Liver (tissue), 9 donors: ENCODE results near the gene MFNG. TPM values are rescaled to one million over a fixed set of nuclear protein-coding genes. Genes with fewer than 3 reads are reported as not detected.

Experiments
- DNase-seq: peaks from one replicate; pipeline ENCODE4 v3.0.0-alpha.2; 2017; ENCODE audit warnings: low spot score
- H3K27ac ChIP-seq, 2 donors: one replicate each; pipeline ENCODE4 v1.7.0; 2013; ENCODE audit warnings: inconsistent platforms in 2 of 2, low read length in 2 of 2, control low read depth in 1 of 2, low read depth in 1 of 2, mild to moderate bottlenecking in 1 of 2
- H3K27me3 ChIP-seq, 4 donors: one replicate each; pipeline versions ENCODE4 v1.6.1 to v1.7.0; 2013; ENCODE audit warnings: low read length in 3 of 4, inconsistent platforms in 1 of 4, mild to moderate bottlenecking in 1 of 4, moderate library complexity in 1 of 4; ENCODE audit not compliant: control insufficient read depth in 4 of 4, insufficient read depth in 4 of 4
- H3K36me3 ChIP-seq, 4 donors: one replicate each; pipeline versions ENCODE4 v1.6.1 to v1.7.0; 2013; ENCODE audit warnings: low read length in 3 of 4, mild to moderate bottlenecking in 3 of 4, low read depth in 1 of 4, moderate library complexity in 1 of 4; ENCODE audit not compliant: control insufficient read depth in 4 of 4, insufficient read depth in 3 of 4
- H3K4me1 ChIP-seq, 4 donors: one replicate each; pipeline versions ENCODE4 v1.6.1 to v1.7.0; 2013; ENCODE audit warnings: low read length in 3 of 4, mild to moderate bottlenecking in 3 of 4, moderate library complexity in 1 of 4; ENCODE audit not compliant: control insufficient read depth in 4 of 4, insufficient read depth in 4 of 4
- H3K4me3 ChIP-seq, 3 donors: one replicate each; pipeline versions ENCODE4 v1.6.1 to v1.7.0; 2013; ENCODE audit warnings: low read length in 3 of 3, control low read depth in 1 of 3, low read depth in 1 of 3, mild to moderate bottlenecking in 1 of 3
- H3K9ac ChIP-seq, 2 donors: one replicate each; pipeline ENCODE4 v1.7.0; 2013; ENCODE audit warnings: low read length in 2 of 2, mild to moderate bottlenecking in 2 of 2, moderate library complexity in 2 of 2, control low read depth in 1 of 2, low read depth in 1 of 2
- H3K9me3 ChIP-seq, 4 donors: one replicate each; pipeline versions ENCODE4 v1.6.1 to v1.7.0; 2013; ENCODE audit warnings: low read length in 3 of 4; ENCODE audit not compliant: control insufficient read depth in 4 of 4
- ATF3 ChIP-seq: IDR thresholded peaks from 2 replicates; pipeline ENCODE4 v1.6.1; 2016; ENCODE audit warnings: antibody characterized with exemption
- CTCF ChIP-seq: fragments of 150-350 bp; IDR thresholded peaks from 2 replicates; pipeline ENCODE4 v1.5.1; 2017; ENCODE audit warnings: improper control_type of control experiment, low read depth, low read length; ENCODE audit not compliant: missing input control
- EGR1 ChIP-seq, 2 donors: IDR thresholded peaks; 2 replicates each; pipeline ENCODE4 v1.6.1; 2016 to 2018; ENCODE audit warnings: antibody characterized with exemption in 2 of 2, low read depth in 2 of 2
- FOXA1 ChIP-seq: IDR thresholded peaks from 2 replicates; pipeline ENCODE4 v1.6.1; 2016; ENCODE audit warnings: antibody characterized with exemption
- FOXA2 ChIP-seq: IDR thresholded peaks from 2 replicates; pipeline ENCODE4 v1.6.1; 2016; ENCODE audit warnings: antibody characterized with exemption
- HNF4A ChIP-seq, 2 donors: conservative IDR thresholded peaks; 2 replicates each; pipeline ENCODE4 v1.6.1; 2016; ENCODE audit warnings: antibody characterized with exemption in 2 of 2, mild to moderate bottlenecking in 2 of 2
- HNF4G ChIP-seq: IDR thresholded peaks from 2 replicates; pipeline ENCODE4 v1.6.1; 2016; ENCODE audit warnings: antibody characterized with exemption
- RAD21 ChIP-seq, 2 donors: IDR thresholded peaks; 2 replicates each; pipeline ENCODE4 v1.6.1; 2016; ENCODE audit warnings: antibody characterized with exemption in 2 of 2, mild to moderate bottlenecking in 2 of 2
- REST ChIP-seq: IDR thresholded peaks from 2 replicates; pipeline ENCODE4 v1.6.1; 2016; ENCODE audit warnings: antibody characterized with exemption, mild to moderate bottlenecking
- RXRA ChIP-seq, 2 donors: IDR thresholded peaks; 2 replicates each; pipeline ENCODE4 v1.6.1; 2017 to 2018; ENCODE audit warnings: antibody characterized with exemption in 2 of 2, mild to moderate bottlenecking in 1 of 2
- TAF1 ChIP-seq: conservative IDR thresholded peaks from 2 replicates; pipeline ENCODE4 v1.6.1; 2016; ENCODE audit warnings: antibody characterized with exemption, mild to moderate bottlenecking
- YY1 ChIP-seq: IDR thresholded peaks from 2 replicates; pipeline ENCODE4 v1.6.1; 2016; ENCODE audit warnings: antibody characterized with exemption, mild to moderate bottlenecking
- WGBS: extraction: QIAGEN DNeasy Blood & Tissue Kit; methylation state at CpG from one replicate; pipeline ENCODE4 v1.1.7; 2013; 5-methylcytosine and 5-hydroxymethylcytosine counted together
- polyA plus RNA-seq, 2 donors: library from polyadenylated mRNA; stranded (reverse) in 1 of 2; unstranded in 1 of 2; fragments of 200-250 nt in 1 of 2; fragments of >200 nt in 1 of 2; fragmentation: Nextera tagmentation in 1 of 2; extraction: Ambion mirVana in 1 of 2; gene quantifications; one replicate each; pipeline versions ENCODE4 v1.2.1 to v1.2.3, GENCODE V29; 2013 to 2015
- total RNA-seq, 2 donors: library from RNA; depleted of rRNA; stranded (reverse); fragments of >200 nt; gene quantifications; one replicate each; pipeline ENCODE4 v1.2.3, GENCODE V29; 2014
- donor health status: healthy.
- donor health status: healthy.
- donor health status: healthy.
- donor health status: healthy.
- donor health status: healthy.

Gene MFNG
- total and polyA plus RNA-seq, 4 donors = 5.0 to 10.7 (median 7.4) TPM

- no peak for DNase-seq
- no peaks in the 10 kb centered on the region for H3K9me3 ChIP-seq
- 69% methylated on average over 9 of the region's 9 CpGs for WGBS
- H3K27ac ChIP-seq = no peak overlapping the region
- H3K4me3 ChIP-seq = no peak overlapping the region
- H3K27me3 ChIP-seq = peaks cover 0 to 2% (median 0%) of the 10 kb centered on the region in 4 donors
- TF ChIP-seq YY1 (no peak), HNF4G (no peak)
- no peak overlapping the region for H3K9ac ChIP-seq
- no peaks in the 10 kb centered on the region for H3K36me3 ChIP-seq
- peaks cover 0 to 5% (median 2%) of the 10 kb centered on the region in 4 donors for H3K4me1 ChIP-seq
Measured at GRCh38 chr22:37459206-37459605, 27.0 kb downstream of the MFNG start.

GRCh38 chr22:37457093-37457893, 28.9 kb downstream of the MFNG start:
- no peaks in the 10 kb centered on the region for H3K36me3 ChIP-seq
- TF ChIP-seq CTCF = peak; percentile 96
- TF ChIP-seq FOXA1 = no peak
- peak; percentile 99 for TF ChIP-seq RAD21 (IDR thresholded peaks at IDR 0.05)
- no peak overlapping the region for H3K4me3 ChIP-seq
- peak; percentile 81 for DNase-seq
- H3K27ac ChIP-seq = no peak overlapping the region
- H3K9ac ChIP-seq = no peak overlapping the region
- H3K9me3 ChIP-seq = no peaks in the 10 kb centered on the region
- H3K27me3 ChIP-seq = peaks cover 0 to 2% (median 0%) of the 10 kb centered on the region in 4 donors
- 45% methylated on average over 4 of the region's 4 CpGs for WGBS
- peaks cover 0 to 5% (median 2%) of the 10 kb centered on the region in 4 donors for H3K4me1 ChIP-seq

- Histone ChIP-seq H3K36me3 (no peaks in the 10 kb centered on the region), H3K4me1 (peaks cover 0 to 5% (median 2%) of the 10 kb centered on the region in 4 donors), H3K9me3 (no peaks in the 10 kb centered on the region), H3K27ac (no peak overlapping the region), H3K4me3 (no peak overlapping the region), H3K27me3 (peaks cover 0 to 2% (median 0%) of the 10 kb centered on the region in 4 donors), H3K9ac (no peak overlapping the region)
- 73% methylated on average over 17 of the region's 17 CpGs for WGBS
- DNase-seq = no peak
- TF ChIP-seq EGR1 (IDR thresholded peaks at IDR 0.05; ENCODE audit: low read depth in 2 of 2) = no peak
- no peak for TF ChIP-seq HNF4G
- no peak for TF ChIP-seq TAF1
- TF ChIP-seq HNF4A (conservative IDR thresholded peaks at IDR 0.05) = no peak
- no peak for TF ChIP-seq FOXA2
- no peak for TF ChIP-seq CTCF
- no peak for TF ChIP-seq REST
- no peak for TF ChIP-seq RAD21 (IDR thresholded peaks at IDR 0.05)
- TF ChIP-seq YY1 = no peak
- TF ChIP-seq RXRA (IDR thresholded peaks at IDR 0.05) = no peak
- no peak for TF ChIP-seq ATF3
- TF ChIP-seq FOXA1 = no peak
Measured at GRCh38 chr22:37456346-37456745, 29.8 kb downstream of the MFNG start.
